Activated CD4-positive, alpha-beta T cell treated with anti-CD3 and anti-CD28 coated beads, Interleukin-2, amount 50 U/mL, for 16 hours (primary cell): ENCODE data around the gene PRAME.
A peak's percentile ranks its signal among the peaks of the same experiment; 100 is the strongest.
"Not testable (repeated sequence)": the region's sequence is repeated elsewhere in the genome, so short reads cannot be mapped to it uniquely, and the experiment has no call there.

Source experiments
- DNase-seq: peaks from one replicate; pipeline ENCODE4 v3.0.0-alpha.2; 2020

PRAME gene

DNA sequence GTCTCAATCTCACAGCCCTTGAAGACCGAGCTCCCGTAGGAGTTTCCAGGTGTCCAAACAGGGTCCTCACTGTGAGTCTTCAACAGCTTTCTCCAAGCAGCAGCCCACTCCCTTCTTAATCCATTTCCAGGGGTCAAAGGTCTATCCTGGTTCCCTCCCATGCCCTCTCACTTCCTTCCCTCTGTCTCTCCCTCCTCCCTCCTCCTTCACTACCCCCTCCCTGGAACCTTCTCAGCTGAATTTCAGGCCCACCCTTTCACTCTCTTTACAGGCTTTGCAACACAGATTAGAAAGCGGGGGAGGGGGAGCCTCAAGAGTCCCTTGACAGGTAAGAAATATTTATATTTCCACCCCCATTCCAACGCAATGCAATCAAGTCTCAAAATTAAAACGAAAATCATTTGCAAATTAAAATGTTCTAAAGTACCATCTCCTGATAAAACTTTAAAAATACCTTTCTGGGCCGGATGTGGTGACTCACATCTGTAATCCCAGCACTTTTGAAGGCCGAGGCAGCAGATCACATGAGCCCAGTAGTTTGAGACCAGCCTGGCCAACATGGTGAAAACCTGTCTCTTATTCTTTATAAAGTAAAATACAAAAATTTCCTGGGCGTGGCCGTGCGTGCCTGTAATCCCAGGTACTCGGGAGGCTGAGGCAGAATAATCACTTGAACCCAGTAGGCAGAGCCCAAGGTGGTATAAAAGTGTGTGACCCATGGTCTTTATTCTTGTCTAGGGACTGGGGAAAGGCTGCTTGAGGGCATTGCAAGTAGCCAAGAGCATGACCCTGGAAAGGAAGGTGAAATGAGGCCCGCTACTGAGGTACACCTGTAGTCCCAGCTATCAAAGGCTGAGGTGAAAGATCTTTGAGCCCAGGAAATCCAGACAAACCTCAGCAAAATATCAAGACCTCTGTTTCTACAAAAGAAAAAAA is 38.1 kb downstream of the PRAME start:
- DNase-seq: no peak

DNA sequence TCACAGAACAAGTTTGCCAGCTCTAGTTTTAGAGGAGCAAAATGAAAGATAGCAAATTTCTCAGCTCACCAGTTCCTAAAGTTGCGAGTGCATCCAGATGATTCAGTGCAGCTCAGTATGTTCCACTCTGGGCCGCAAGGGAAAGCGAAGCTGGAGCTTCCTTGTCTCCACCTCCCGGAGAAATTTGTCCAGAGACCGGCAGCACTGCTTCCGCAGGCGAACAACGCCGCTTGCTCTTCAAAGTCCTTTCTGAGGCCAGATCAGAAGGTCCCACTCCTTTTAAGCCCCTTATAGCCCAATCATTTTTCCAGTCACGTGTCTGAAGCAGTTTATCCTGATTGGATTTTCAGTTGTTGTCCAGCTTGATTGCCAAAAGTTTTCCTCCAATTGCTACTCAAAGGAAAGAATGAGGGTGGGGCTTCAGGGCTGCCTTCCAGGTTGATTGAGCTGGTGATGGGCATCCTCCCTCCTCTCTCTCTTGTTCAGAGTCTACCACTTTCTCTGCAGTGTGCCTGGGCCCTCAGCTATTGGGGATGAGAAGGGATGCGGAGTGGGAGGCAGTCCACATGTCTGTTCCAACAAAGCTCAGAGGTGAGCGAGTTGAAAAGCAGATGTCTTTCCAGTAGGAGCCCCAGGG is 38.9 kb downstream of the PRAME start, which contains the start of gene ZNF280A:
Gene ZNF280A (minus strand): TSS at position 251 of the 637 bp plus-strand sequence. CDS start 4,640 bp downstream, outside the sequence.
- DNase-seq: no peak

DNA sequence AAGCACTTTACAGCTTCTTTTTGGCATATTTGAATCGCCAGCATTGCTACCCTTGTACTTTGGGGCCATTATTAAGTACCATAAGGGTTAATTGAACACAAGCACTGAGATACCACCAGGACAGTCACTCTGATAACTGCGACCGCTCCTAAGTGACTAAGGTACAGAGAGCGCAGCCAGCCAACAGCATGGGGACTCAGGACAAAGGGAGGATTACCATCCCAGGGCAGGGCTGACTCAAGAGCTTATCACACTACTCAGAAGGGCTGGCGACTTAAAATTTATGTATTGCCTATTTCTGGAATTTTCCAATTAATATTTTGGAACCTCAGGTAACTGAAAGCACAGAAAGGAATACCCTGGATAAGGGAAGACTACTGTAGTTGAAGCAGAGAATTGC is 39.5 kb downstream of the PRAME start:
- no peak for DNase-seq

- DNase-seq: no peak
Measured at GRCh38 chr22:22516992-22517391, 42.1 kb downstream of the PRAME start.

DNA sequence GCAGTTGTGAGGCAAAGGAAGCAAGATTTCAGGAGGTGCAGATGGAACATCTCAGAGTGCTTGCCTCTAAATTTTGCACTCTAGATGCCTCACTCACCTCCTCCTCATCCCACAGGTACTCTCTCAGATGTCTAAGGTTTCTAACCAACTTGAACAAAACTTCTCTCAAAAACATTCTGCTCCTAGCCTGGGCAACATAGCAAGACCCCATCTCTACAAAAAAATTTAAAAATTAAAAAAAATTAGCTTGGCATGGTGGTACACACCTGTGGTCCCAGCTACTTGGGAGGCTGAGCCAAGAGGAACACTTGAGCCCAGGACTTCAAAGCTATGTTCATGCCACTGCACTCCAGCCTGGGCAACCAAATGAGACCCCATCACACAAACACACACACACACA is 43.2 kb downstream of the PRAME start:
- DNase-seq: no peak

GRCh38 chr22:22514431-22514830 is 44.6 kb downstream of the PRAME start:
- DNase-seq: not testable (repeated sequence)

- DNase-seq: no peak
Measured at GRCh38 chr22:22513619-22514018, 45.4 kb downstream of the PRAME start.

GRCh38 chr22:22512951-22513350 is 46.1 kb downstream of the PRAME start:
- no peak for DNase-seq

DNA sequence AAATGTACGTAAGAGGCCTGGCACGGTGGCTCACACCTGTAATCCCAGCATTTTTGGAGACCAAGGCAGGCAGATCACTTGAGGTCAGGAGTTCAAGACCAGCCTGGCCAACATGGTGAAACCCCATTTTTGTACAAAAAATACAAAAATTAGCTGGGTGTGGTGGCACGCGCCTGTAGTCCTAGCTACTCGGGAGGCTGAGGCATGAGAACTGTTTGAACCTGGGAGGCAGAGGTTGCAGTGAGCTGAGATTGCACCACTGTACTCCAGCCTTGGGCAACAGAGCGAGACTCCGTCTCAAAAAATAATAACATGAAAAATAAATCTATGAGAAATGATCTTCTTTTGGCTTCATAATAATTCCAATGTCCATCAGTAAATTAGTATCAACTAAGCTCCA is 48.2 kb downstream of the PRAME start:
- DNase-seq: not testable (repeated sequence)

DNA sequence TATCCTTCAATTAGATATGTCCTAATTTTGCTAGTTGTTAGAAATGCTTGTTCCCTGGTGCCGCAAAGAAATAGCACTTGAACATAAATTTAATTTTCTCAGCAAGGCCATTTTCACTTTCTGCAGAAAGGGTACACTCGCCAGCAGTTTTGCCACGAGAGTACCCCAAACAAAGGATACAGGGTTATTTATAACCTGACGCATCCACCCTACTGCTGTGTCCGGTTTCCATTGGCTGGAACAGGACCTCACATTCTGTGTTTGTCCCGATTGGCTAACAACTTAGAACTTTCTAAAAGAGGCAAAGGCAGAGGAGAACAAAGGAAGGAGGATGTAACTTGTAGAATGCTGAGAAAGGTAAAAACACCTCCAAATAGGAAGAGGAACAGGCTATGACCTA is 49.2 kb downstream of the PRAME start:
- DNase-seq: not testable (repeated sequence)

GRCh38 chr22:22508274-22509176 is 50.5 kb downstream of the PRAME start, which contains the start of gene ZNF280B:
Gene ZNF280B (minus strand): TSS chr22:22508742. CDS start chr22:22489398, 19,344 bp downstream.
- peak; percentile 92 for DNase-seq

- DNase-seq: no peak
Measured at GRCh38 chr22:22507743-22508273, 51.3 kb downstream of the PRAME start.

DNA sequence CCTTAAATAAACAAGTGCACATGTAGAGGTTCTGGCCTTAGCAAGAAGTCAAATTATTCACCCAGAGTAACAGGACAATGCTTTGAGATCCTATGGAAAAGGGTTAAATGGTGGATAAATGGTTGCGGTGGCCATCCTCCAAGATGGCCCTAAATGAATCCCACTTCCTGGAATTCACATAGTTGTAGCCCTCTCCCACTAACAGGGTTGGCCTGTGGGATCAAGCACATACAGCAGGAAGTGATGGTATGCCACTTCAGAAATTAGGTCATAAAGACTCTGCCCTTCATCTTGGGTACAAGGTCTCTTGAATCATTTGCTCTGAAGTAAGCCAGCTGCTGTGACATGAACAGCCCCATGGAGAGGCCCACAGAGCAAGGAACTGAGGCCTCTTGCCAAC is 52.3 kb downstream of the PRAME start:
- DNase-seq: no peak

GRCh38 chr22:22498267-22498666 is 60.8 kb downstream of the PRAME start:
- DNase-seq: no peak
